ENCODE data around the gene FOXP1.

The FOXP1 gene

GRCh38 chr3:71191031-71191482 lies 392.5 kb downstream of the FOXP1 start:
- DNase-seq: no peak

GRCh38 chr3:71189480-71189879 lies 394.0 kb downstream of the FOXP1 start:
- DNase-seq: peak; percentile 58

- no peak for DNase-seq
These were observed 395.8 kb downstream of the FOXP1 start for GRCh38 chr3:71187715-71188114.

- DNase-seq: no peak
These were observed 396.7 kb downstream of the FOXP1 start for GRCh38 chr3:71186801-71187200.

- peak; percentile 86 for DNase-seq
These were observed 397.6 kb downstream of the FOXP1 start for GRCh38 chr3:71185733-71186455.

- no peak for DNase-seq
These were observed 399.3 kb downstream of the FOXP1 start for GRCh38 chr3:71184252-71184651.

- no peak for DNase-seq
These were observed 400.0 kb downstream of the FOXP1 start for GRCh38 chr3:71183549-71183948.

- no peak for DNase-seq
These were observed 403.0 kb downstream of the FOXP1 start for GRCh38 chr3:71180524-71180923.

- no peak for DNase-seq
These were observed 406.2 kb downstream of the FOXP1 start for GRCh38 chr3:71177375-71177774.

- DNase-seq: no peak
These were observed 407.2 kb downstream of the FOXP1 start for GRCh38 chr3:71176366-71176765.

GRCh38 chr3:71175691-71176365 lies 407.7 kb downstream of the FOXP1 start:
- no peak for DNase-seq

GRCh38 chr3:71172951-71173350 lies 410.6 kb downstream of the FOXP1 start:
- DNase-seq: peak; percentile 89

GRCh38 chr3:71172189-71172588 lies 411.3 kb downstream of the FOXP1 start:
- DNase-seq: peak; percentile 80

GRCh38 chr3:71171247-71171646 lies 412.3 kb downstream of the FOXP1 start:
- DNase-seq: no peak

- no peak for DNase-seq
These were observed 414.6 kb downstream of the FOXP1 start for GRCh38 chr3:71168880-71169411.

GRCh38 chr3:71168121-71168721 lies 415.3 kb downstream of the FOXP1 start:
- DNase-seq: peak; percentile 71

- DNase-seq: no peak
These were observed 416.9 kb downstream of the FOXP1 start for GRCh38 chr3:71166339-71167240.

GRCh38 chr3:71164881-71165280 lies 418.6 kb downstream of the FOXP1 start:
- no peak for DNase-seq

GRCh38 chr3:71163198-71163918 lies 420.2 kb downstream of the FOXP1 start:
- no peak for DNase-seq

GRCh38 chr3:71162221-71162620 lies 421.3 kb downstream of the FOXP1 start:
- no peak for DNase-seq

- DNase-seq: peak; percentile 68
These were observed 422.6 kb downstream of the FOXP1 start for GRCh38 chr3:71160785-71161546.
